GM18873 (cell line): ENCODE measurements around the gene GFRA4.

Source experiments
- ATAC-seq: cut with Tn5 transposase; IDR thresholded peaks from one replicate; pipeline ENCODE4 v1.9.1; 2021; ENCODE audit warnings: mild to moderate bottlenecking, moderate library complexity, moderate number of reproducible peaks; ENCODE audit not compliant: unreplicated experiment, low FRiP score

The GFRA4 gene

DNA sequence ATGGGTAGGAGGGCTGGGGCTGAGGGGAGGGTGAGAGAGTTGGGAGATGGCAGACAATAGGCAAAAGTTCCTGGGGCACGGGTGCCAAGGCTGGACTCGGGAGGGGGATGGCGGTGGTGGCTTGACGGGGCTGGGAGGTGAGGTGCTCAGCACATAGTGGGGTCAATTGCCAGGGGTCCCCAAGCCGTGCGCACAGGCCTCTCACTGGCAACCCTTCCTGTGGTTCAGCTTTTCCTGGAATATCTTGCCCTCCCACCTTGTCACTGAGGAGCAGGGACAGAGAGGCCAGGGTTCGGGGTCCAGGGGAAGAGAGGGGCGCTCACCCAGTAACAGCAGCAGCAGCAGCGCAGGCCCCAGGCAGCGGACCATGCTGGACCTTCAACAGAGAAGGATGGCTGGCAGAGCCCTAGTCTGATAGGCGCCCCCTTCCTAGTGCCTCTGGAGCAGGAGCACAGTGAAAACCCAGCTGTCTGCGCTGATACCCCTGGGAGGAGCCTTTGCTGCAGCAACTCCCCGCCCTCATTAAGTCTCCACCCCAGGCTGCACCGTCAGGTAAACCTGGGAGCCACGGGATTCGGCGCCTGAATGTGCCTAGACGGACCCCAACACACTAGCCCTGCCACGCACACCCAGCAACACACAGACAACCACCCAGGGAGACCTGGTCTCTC is at the start of gene GFRA4:
Gene GFRA4 (minus strand): TSS at position 369 of the 671 bp plus-strand sequence. CDS start 0 bp downstream, at position 369.
- ATAC-seq, result no peak

DNA sequence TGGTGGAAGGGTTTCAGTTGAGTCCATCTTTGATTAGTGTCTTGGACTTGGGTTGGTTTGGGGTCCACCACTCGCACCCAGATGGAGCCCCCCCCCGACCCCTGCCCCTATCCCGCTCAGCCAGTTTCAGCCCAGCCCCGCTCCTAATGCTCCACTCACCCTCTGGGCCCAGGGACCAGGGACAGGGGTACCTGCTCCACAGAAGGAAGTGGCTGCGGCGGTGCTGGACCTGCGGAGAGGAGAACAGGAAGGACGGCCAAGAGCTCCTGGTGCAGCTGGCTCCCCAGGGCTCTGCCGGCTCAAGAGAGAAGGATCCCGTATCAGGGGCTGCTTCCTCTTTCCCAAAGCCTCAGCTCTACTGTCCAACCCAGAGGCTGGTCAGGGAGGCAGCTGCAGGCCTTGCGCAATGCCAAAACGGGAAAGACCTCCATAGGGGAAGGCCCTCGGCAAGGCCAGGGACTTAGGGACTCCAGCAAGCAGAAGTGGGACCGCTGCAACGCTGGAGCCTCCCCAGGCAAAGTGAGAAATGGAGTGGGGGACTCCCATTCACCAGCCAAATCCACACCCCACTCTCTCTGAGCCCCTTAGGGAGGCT is 49.2 kb upstream of the GFRA4 start, which contains the start of gene SIGLEC1:
Gene SIGLEC1 (minus strand): TSS at position 322 of the 595 bp plus-strand sequence. CDS start 5,472 bp downstream, outside the sequence.
- no peak for ATAC-seq

DNA sequence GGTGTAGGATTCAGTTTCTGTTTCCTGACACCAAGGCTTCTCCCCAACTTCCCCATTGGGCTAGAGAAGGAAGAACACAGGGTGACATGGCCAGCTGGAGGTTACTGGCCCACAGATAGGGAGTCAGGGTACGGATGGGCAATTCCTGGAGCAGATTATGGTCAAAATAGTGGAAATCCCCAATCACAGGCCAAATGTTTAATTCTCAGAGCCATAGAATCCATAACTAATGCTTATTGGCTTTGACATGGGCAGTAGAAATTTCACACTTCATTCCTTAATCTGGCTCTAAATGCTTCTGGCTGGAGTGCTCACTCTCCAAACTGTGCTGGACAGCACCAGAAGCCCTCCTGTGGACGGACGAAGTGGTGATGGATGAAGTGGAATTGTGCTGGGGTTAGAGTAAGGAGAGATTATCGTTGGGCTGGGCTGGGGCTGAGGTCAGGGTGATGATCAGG is 48.3 kb upstream of the GFRA4 start:
- ATAC-seq, result no peak

DNA sequence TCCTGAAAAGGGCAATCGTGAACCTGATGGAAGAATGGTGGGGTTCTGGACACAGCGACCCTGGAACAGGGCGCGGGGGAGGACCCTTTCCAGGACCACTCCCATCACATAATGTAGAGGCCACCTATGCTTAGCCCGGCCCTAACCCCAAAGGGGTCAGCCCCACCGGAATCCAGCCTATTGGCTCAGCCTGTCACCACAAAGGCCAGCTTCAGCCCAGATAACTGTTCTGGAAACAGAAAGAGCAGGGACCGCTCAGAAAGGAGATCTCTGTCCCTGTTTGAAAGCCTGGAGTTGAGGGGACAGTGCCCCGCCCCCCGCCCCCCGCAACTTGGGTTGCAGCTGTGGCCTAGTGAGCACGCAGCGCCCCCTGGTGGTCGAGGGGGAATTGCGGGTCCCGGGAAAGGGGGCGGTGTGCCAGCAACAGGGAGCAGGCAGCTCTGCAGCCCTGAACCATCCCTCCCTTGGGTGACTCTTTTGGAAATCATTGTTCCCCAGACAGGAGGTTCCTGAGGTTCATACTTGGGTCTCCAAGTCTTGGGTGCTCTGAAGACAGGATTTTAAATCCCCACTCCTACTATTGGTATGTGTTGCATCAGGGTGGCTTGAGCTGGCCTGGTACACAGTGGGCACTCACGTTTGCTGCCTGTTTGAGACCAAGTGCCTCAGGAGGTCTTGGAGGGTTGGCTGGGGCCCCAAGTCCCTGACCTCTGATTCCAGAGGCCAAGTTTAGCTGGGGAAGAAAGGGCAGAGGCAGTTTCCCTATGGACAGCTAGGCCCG is 47.7 kb upstream of the GFRA4 start:
- no peak for ATAC-seq

DNA sequence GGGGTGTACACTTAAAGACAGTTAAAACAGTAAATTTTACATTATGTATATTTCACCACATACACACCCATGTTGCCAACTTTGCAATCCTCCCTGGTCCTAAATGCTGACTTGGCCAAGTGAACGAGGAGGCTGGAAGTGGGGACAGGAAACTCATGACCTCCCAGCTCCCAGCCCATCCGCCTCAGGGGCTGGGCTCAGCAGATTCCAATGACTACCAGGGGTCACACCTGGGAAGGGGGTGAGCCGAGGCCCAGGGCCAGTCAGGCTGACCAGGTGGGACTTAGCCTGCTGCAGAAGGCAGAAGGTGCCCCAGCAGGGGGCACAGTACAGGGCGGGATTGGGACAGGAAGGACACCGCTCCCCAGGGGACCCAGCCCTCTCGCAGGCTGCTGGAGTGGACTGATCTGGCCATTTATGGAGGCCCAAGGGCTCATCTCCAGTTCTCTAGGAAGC is 46.8 kb upstream of the GFRA4 start:
- no peak for ATAC-seq

DNA sequence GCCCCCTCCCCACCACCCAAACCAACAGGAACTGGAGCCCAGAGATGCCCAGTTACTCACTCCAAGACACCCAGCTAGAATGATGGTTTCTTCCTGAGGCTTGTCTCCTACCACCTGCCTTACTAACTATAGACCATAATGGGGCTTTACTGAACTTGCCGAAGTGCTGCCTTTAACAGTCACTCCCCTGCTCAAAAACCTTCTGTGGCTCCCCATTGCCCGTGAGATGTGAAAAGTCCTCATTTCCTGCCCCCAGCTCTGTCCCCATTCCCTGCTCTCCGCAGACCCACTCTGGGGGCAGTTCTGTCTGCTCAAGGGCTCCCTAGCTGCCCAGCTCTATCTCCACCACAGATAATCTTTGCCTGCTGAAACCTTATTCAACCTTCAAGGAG is 44.3 kb upstream of the GFRA4 start:
- ATAC-seq, result no peak

DNA sequence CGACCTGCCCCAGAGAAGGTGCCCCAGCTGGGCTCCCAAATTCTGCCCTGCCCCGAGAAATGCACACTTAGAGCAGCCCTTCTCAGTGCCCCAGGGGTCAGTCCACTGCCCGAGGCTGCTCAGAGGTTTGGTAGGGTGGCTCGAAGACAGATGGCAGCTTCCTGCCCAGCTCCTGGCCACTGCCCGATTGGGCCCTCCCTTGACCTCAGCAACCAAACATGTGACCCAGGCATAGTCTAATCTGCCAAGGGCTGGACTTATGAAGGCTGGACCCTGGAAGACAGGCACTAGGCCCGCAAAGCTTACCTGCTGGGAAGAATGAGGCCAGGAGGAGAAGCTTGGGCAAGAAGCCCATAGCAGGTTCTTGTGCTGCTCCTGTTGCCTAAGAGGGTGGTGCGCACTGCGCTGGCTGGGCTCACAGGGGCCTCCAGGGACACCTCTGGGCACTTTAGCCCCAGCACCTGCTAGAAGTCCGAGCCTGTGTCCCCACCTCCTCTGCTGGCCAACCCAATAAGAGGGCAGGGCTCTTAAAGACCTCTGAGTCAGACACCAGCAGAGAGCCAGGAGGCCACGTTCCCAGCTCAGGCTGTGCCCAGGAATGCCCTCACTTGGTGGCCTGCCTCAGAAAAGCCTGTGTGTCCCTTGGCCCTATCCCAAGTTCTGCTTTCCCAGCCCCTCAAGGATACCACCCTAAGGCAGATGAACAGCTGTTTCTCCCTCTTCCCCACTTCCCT is 43.7 kb upstream of the GFRA4 start:
- no peak for ATAC-seq

DNA sequence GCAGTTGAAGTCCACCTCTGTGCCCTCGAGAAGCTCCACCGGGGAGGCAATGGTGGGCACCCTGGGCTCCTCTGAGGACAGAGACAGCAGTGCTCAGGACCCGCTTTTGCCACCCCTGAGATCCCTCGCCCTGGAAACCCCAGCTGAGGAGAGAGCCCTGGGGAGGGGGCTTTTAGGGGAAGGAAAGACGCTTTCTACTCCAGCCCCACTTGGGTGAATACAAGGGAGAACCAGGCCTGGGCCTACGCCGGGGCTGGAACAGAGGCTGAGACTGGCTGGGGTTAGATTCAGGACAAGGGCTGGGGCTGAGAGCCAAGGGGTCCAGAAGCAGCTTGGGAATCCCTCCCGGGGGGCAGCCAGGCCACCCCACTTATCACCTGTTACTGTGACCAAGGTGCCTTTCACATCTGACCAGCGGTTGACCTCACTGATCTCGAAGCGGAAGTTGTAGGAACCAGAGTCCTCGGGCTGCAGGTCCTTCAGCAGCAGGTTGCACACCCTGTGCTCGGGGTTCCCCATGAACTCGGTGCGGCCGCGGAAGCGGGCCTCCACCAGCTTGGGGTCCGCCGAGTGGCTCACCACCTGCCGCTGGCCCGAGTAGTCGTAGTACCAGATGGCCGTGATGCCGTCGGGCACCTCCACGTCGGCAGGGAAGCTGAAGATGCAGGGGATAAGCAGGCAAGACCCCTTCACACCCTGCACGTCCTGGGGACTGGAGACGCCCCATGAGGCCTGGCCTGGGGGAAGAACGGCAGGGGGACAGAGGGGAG is 43.0 kb upstream of the GFRA4 start:
- no peak for ATAC-seq

- ATAC-seq, result no peak
Measured at GRCh38 chr20:3705491-3705969, 42.3 kb upstream of the GFRA4 start.

- ATAC-seq, result no peak
Measured at GRCh38 chr20:3704087-3704486, 40.9 kb upstream of the GFRA4 start.

DNA sequence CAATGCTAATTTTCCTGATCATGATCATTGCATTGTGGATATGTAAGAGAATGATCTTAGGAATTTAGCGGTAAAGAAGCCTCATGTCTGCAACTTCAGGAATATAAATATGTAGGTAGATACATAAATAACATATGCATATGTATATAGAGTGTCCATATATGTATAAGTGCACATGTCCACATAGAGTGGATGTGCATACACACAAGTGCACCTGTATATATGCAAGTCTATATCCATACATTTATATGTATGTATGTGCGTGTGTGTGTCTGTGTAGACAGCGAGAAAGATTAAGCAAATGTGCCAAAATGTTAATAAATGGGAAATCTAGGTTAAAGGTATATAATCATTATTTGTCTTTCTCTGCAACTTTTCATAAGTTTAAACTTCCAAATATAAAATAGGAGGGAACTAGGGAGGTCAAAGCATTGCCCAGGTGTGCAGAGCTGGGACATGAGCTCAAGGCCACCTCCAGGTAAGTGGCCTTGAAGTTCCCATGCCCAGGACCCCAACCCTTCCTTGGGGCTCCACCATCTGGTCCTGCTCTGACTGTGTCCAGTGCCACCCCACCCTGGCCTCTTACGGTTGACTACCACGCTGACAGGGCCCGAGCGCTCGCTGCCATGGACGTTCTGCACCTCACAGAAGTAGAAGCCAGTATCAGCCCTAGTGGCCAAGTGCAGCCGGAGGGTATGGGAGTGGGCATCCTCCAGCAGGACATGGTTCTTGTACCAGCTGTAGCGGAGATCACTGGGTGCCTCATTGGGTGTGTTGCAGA is 39.6 kb upstream of the GFRA4 start:
- ATAC-seq, result no peak

- ATAC-seq, result no peak
Measured at GRCh38 chr20:3701061-3701998, 38.1 kb upstream of the GFRA4 start.

DNA sequence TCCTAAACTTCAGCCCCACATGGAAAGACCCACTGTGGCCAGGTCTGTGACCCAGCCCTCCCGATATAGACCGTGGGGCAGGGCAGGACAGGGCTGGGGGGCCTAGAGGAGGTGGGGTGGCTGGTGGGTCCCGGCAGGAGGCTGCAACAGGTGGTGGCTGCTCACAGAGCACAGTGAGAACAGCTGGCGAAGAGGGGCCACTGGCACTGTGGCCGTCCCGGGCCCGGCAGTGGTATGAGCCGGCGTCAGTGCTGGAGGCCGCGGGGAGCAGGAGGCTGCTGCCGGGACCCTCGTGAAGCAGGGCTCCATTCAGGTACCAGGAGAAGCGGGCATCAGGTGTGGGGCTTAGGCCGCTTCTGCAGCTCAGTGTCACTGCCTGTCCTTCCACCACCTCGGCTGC is 35.8 kb upstream of the GFRA4 start:
- no peak for ATAC-seq

DNA sequence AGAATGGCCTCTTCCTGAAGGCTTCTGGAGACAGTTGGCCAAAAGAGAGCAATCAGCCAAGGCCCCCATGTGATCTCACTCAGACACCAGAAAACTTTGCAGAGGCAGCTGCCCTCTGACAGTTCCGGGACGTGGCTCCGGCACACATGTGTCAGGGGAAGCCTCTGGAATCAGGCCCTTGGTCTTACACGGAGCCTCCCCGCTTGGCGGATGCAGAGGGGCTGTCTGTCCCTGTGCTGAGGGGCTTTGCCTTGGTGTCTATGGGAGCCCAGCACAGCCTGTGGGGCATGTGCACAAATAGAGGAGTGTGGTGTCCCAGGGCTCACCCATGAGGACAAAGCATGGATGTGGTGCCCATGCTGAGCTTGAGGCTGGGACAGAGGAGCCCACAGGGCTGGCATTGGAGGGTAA is 35.4 kb upstream of the GFRA4 start:
- ATAC-seq, result no peak

- ATAC-seq, result no peak
Measured at GRCh38 chr20:3697588-3698305, 34.5 kb upstream of the GFRA4 start.

- ATAC-seq, result no peak
Measured at GRCh38 chr20:3696745-3697587, 33.8 kb upstream of the GFRA4 start.
